GM12865 (cell line): ENCODE results near the gene PCNX3.

ENCODE experiments used
- DNase-seq: peaks from one replicate; pipeline ENCODE4 v3.0.0; 2010; ENCODE audit warnings: low read depth
- H3K4me3 ChIP-seq: 2 replicates; pipeline ENCODE4 v1.5.1; 2011; ENCODE audit warnings: mild to moderate bottlenecking, low read depth, low read length, control low read depth
- CTCF ChIP-seq: IDR thresholded peaks from 2 replicates; pipeline ENCODE4 v1.5.1; 2011; ENCODE audit warnings: low read length, control low read depth, low read depth, inconsistent platforms; ENCODE audit not compliant: insufficient read depth; ENCODE audit errors: missing control alignments

Gene PCNX3

GRCh38 chr11:65576867-65577755 lies 38.5 kb upstream of the PCNX3 start:
- peak overlapping the region; percentile 98 for H3K4me3 ChIP-seq
- TF ChIP-seq CTCF = no peak
- no peak for DNase-seq

GRCh38 chr11:65577756-65578109 lies 37.8 kb upstream of the PCNX3 start:
- DNase-seq = no peak
- TF ChIP-seq CTCF = no peak
- H3K4me3 ChIP-seq = peak overlapping the region; percentile 98

- peak overlapping the region; percentile 98; the same call in 1 of the 2 replicates for H3K4me3 ChIP-seq
- no peak for DNase-seq
Observed at GRCh38 chr11:65578134-65578533, 37.4 kb upstream of the PCNX3 start.

GRCh38 chr11:65578667-65579066 lies 36.9 kb upstream of the PCNX3 start:
- no peak overlapping the region for H3K4me3 ChIP-seq
- no peak for DNase-seq
- TF ChIP-seq CTCF = no peak

More at GRCh38 chr11:65578134-65578533, 37.4 kb upstream of the PCNX3 start:
- TF ChIP-seq CTCF = no peak

- no peak for TF ChIP-seq CTCF
- H3K4me3 ChIP-seq = no peak overlapping the region
- no peak for DNase-seq
Observed at GRCh38 chr11:65579291-65579690, 36.3 kb upstream of the PCNX3 start.

- no peak for TF ChIP-seq CTCF
- H3K4me3 ChIP-seq = no peak overlapping the region
- DNase-seq = no peak
Observed at GRCh38 chr11:65580031-65580692, 35.4 kb upstream of the PCNX3 start.
